ENCODE results near the gene PASD1. TPM values are rescaled to one million over a fixed set of nuclear protein-coding genes. Genes with fewer than 3 reads are reported as not detected.

The PASD1 gene
- total RNA-seq, 1 experiment from 2014 or later: not detected

DNA sequence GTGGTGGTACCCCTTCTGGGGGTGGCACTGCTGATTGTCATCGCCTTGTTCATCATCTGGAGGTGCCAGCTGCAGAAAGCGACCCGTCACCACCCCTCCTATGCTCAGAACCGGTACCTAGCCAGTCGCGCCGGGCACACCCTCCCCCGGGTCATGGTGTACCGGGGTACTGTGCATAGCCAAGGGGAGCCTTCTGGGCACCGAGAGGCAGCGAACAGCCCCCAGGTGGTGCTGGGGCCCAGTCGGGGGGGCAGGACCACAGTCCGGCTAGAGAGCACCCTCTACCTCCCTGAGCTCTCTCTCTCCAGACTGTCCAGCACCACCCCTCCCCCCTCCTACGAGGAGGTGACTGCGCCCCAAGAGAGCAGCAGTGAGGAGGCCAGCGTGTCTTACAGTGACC, 137.1 kb downstream of the PASD1 start:
- H3K9me3 Mint-ChIP-seq (ENCODE audit: low read depth, unreplicated experiment): no peaks in the 10 kb centered on the region
- no peak for TF ChIP-seq CTCF (IDR thresholded peaks at IDR 0.05; ENCODE audit: unreplicated experiment)
- no peak overlapping the region for H3K4me3 Mint-ChIP-seq (ENCODE audit: low read depth, unreplicated experiment)
- no TSS peak for BruUV-seq (replicated peaks)
- no peaks in the 10 kb centered on the region for H3K4me1 Mint-ChIP-seq (ENCODE audit: low read depth, unreplicated experiment)
- H3K36me3 Mint-ChIP-seq (ENCODE audit: insufficient read depth, unreplicated experiment): no peaks in the 10 kb centered on the region
- peaks cover 48% of the 10 kb centered on the region for H3K27me3 Mint-ChIP-seq (ENCODE audit: unreplicated experiment)
- DNase-seq: no peak
- CTCF ChIA-PET: no interaction called here
- H3K27ac Mint-ChIP-seq (ENCODE audit: unreplicated experiment): no peak overlapping the region
- intact Hi-C loops (cut with micrococcal nuclease; ENCODE audit: unreplicated experiment): no loop called here

DNA sequence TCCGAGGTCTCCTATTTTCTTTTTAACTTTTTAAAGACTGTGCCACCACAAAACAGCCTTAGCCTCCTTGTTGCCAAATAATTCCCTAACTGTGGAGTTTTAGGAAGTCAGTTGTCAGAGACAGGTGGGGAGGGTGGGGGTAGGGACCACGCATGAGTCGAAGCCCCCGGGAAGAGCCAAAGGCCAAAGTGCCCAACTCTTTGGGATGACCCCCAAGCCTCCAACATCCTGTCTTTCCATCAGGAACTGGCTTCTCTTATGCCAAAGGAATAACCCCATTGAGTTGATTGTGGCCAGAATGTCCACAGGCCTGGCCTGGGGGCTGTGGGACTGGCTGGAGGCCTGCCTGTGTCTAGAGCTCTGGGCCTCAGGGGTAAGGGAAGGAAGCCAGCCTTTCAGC, 137.6 kb downstream of the PASD1 start:
- DNase-seq: no peak
- no peaks in the 10 kb centered on the region for H3K9me3 Mint-ChIP-seq (ENCODE audit: low read depth, unreplicated experiment)
- H3K27ac Mint-ChIP-seq (ENCODE audit: unreplicated experiment): no peak overlapping the region
- H3K4me3 Mint-ChIP-seq (ENCODE audit: low read depth, unreplicated experiment): no peak overlapping the region
- CTCF ChIA-PET: no interaction called here
- no TSS peak for BruUV-seq (replicated peaks)
- H3K27me3 Mint-ChIP-seq (ENCODE audit: unreplicated experiment): peaks cover 52% of the 10 kb centered on the region
- no peaks in the 10 kb centered on the region for H3K36me3 Mint-ChIP-seq (ENCODE audit: insufficient read depth, unreplicated experiment)
- no peaks in the 10 kb centered on the region for H3K4me1 Mint-ChIP-seq (ENCODE audit: low read depth, unreplicated experiment)
- TF ChIP-seq CTCF (IDR thresholded peaks at IDR 0.05; ENCODE audit: unreplicated experiment): no peak
- intact Hi-C loops (cut with micrococcal nuclease; ENCODE audit: unreplicated experiment): no loop called here

DNA sequence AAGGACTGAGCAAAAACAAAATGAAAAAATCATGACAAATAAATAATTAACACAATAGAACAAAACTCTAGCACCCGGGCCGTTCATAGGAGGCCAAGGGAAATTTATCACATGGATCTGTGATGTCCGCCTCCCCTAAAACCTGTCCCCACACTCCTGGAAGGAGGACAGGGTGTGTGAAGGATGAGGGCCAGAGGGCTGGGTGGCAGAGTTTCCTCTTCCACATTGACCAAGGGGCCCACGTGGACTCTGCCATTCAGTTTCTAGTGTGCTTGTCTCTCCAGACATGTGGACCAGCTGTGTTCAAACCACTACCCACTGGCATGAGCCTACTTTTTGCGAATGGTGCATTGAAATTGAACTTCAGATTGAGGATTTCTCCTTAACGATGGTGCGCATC, 138.1 kb downstream of the PASD1 start:
- Mint-ChIP-seq H3K4me1 (ENCODE audit: low read depth, unreplicated experiment) (no peaks in the 10 kb centered on the region), H3K27me3 (ENCODE audit: unreplicated experiment) (peaks cover 47% of the 10 kb centered on the region), H3K36me3 (ENCODE audit: insufficient read depth, unreplicated experiment) (no peaks in the 10 kb centered on the region), H3K9me3 (ENCODE audit: low read depth, unreplicated experiment) (no peaks in the 10 kb centered on the region), H3K27ac (ENCODE audit: unreplicated experiment) (no peak overlapping the region), H3K4me3 (ENCODE audit: low read depth, unreplicated experiment) (no peak overlapping the region)
- intact Hi-C loops (cut with micrococcal nuclease; ENCODE audit: unreplicated experiment): no loop called here
- TF ChIP-seq CTCF (IDR thresholded peaks at IDR 0.05; ENCODE audit: unreplicated experiment): no peak
- CTCF ChIA-PET: no interaction called here
- BruUV-seq (replicated peaks): no TSS peak
- no peak for DNase-seq

GRCh38 chrX:151702026-151702714, 138.7 kb downstream of the PASD1 start:
- DNase-seq: no peak
- CTCF ChIA-PET: no interaction called here
- Mint-ChIP-seq H3K9me3 (ENCODE audit: low read depth, unreplicated experiment) (no peaks in the 10 kb centered on the region), H3K27me3 (ENCODE audit: unreplicated experiment) (peaks cover 41% of the 10 kb centered on the region), H3K27ac (ENCODE audit: unreplicated experiment) (no peak overlapping the region), H3K4me3 (ENCODE audit: low read depth, unreplicated experiment) (no peak overlapping the region), H3K36me3 (ENCODE audit: insufficient read depth, unreplicated experiment) (no peaks in the 10 kb centered on the region), H3K4me1 (ENCODE audit: low read depth, unreplicated experiment) (no peaks in the 10 kb centered on the region)
- no peak for TF ChIP-seq CTCF (IDR thresholded peaks at IDR 0.05; ENCODE audit: unreplicated experiment)
- intact Hi-C loops (cut with micrococcal nuclease; ENCODE audit: unreplicated experiment): no loop called here
- no TSS peak for BruUV-seq (replicated peaks)

Measured in Calu3 (cell line).